Neural progenitor cell (in vitro differentiated cells): ENCODE results near the gene SLC6A9. TPM values are rescaled to one million over a fixed set of nuclear protein-coding genes. Genes with fewer than 3 reads are reported as not detected.

Source experiments
- DNase-seq: peaks from one replicate; pipeline ENCODE4 v3.0.0-alpha.2; 2016; ENCODE audit warnings: low spot score
- H2AFZ ChIP-seq: fragments of 200-600 bp; sonication (generic); replicated peaks from 2 replicates; pipeline ENCODE4 v1.6.1; 2016; ENCODE audit warnings: antibody characterized with exemption
- H3F3A ChIP-seq: fragments of 200-600 bp; sonication (generic); 2 replicates; pipeline ENCODE4 v1.6.1; 2016; ENCODE audit warnings: antibody characterized with exemption, low read depth
- H3K27ac ChIP-seq: fragments of 200-600 bp; sonication (generic); 2 replicates; pipeline ENCODE4 v1.5.1; 2016; ENCODE audit warnings: mild to moderate bottlenecking
- H3K27me3 ChIP-seq: fragments of 200-600 bp; sonication (generic); 2 replicates; pipeline ENCODE4 v1.6.1; 2016; ENCODE audit warnings: mild to moderate bottlenecking, moderate library complexity
- H3K36me3 ChIP-seq: fragments of 200-600 bp; sonication (generic); 2 replicates; pipeline ENCODE4 v1.5.1; 2016
- H3K4me1 ChIP-seq: fragments of 200-600 bp; sonication (generic); 2 replicates; pipeline ENCODE4 v1.6.1; 2016; ENCODE audit warnings: mixed run types
- H3K4me2 ChIP-seq: fragments of 200-600 bp; sonication (generic); 2 replicates; pipeline ENCODE4 v1.6.1; 2016
- H3K4me3 ChIP-seq: fragments of 200-600 bp; sonication (generic); 2 replicates; pipeline ENCODE4 v1.5.1; 2016
- H3K79me2 ChIP-seq: fragments of 200-600 bp; sonication (generic); 2 replicates; pipeline ENCODE4 v1.6.1; 2016; ENCODE audit warnings: low read depth
- H3K9ac ChIP-seq: fragments of 200-600 bp; sonication (generic); 2 replicates; pipeline ENCODE4 v1.6.1; 2016
- H3K9me3 ChIP-seq: fragments of 200-600 bp; sonication (generic); 2 replicates; pipeline ENCODE4 v1.5.1; 2016; ENCODE audit warnings: low read depth
- H4K20me1 ChIP-seq: fragments of 200-600 bp; sonication (generic); 2 replicates; pipeline ENCODE4 v1.6.1; 2016; ENCODE audit warnings: low read depth
- H3K27ac Mint-ChIP-seq: 3 replicates; pipeline ENCODE4 v1.8.0; 2021; ENCODE audit warnings: mixed read lengths
- H3K27me3 Mint-ChIP-seq: 2 replicates; pipeline ENCODE4 v1.8.0; 2022; ENCODE audit warnings: low read depth, mild to moderate bottlenecking, inconsistent platforms, moderate library complexity, mixed read lengths; ENCODE audit not compliant: insufficient read depth
- H3K36me3 Mint-ChIP-seq: 3 replicates; pipeline ENCODE4 v1.8.0; 2021; ENCODE audit warnings: mixed read lengths
- H3K4me1 Mint-ChIP-seq: 3 replicates; pipeline ENCODE4 v1.8.0; 2021; ENCODE audit warnings: mixed read lengths
- H3K4me3 Mint-ChIP-seq: 3 replicates; pipeline ENCODE4 v1.8.0; 2021; ENCODE audit warnings: mild to moderate bottlenecking, moderate library complexity, mixed read lengths
- H3K9me3 Mint-ChIP-seq: 3 replicates; pipeline ENCODE4 v1.8.0; 2020; ENCODE audit warnings: mixed read lengths
- CTCF ChIP-seq: fragments of 200-600 bp; sonication (generic); IDR thresholded peaks from 2 replicates; pipeline ENCODE4 v1.5.1; 2017; ENCODE audit warnings: antibody characterized with exemption, mild to moderate bottlenecking
- EZH2 ChIP-seq: fragments of 200-600 bp; sonication (generic); IDR thresholded peaks from 2 replicates; pipeline ENCODE4 v1.6.1; 2017; ENCODE audit warnings: antibody characterized with exemption, mild to moderate bottlenecking, moderate library complexity
- EZH2phosphoT487 ChIP-seq: fragments of 200-600 bp; sonication (generic); IDR thresholded peaks from 2 replicates; pipeline ENCODE4 v1.6.1; 2017; ENCODE audit warnings: antibody characterized with exemption
- total RNA-seq: library from RNA; depleted of rRNA; stranded (reverse); fragments of >200 nt; gene quantifications from 2 replicates; pipeline ENCODE4 v1.2.3, GENCODE V29; 2015; ENCODE audit warnings: low replicate concordance

Gene SLC6A9
- total RNA-seq, 1 donor from 2014 or later = 1.4 TPM

- Mint-ChIP-seq H3K4me3 (peak overlapping the region; percentile 97), H3K36me3 (peaks cover 16% of the 10 kb centered on the region), H3K9me3 (no peaks in the 10 kb centered on the region), H3K27ac (no peak overlapping the region), H3K4me1 (peaks cover 54% of the 10 kb centered on the region), H3K27me3 (peaks cover 4% of the 10 kb centered on the region)
- Histone ChIP-seq H3K36me3 (no peaks in the 10 kb centered on the region), H3K4me3 (peak overlapping the region; percentile 91), H3K27me3 (no peaks in the 10 kb centered on the region), H2AFZ (no peak overlapping the region), H3F3A (peaks cover 43% of the 10 kb centered on the region), H3K79me2 (peaks cover 34% of the 10 kb centered on the region), H3K9me3 (no peaks in the 10 kb centered on the region), H3K4me1 (peaks cover 8% of the 10 kb centered on the region), H3K27ac (no peak overlapping the region), H4K20me1 (peaks cover 36% of the 10 kb centered on the region), H3K4me2 (peak overlapping the region; percentile 99), H3K9ac (no peak overlapping the region)
- no peak for DNase-seq
- TF ChIP-seq EZH2 = no peak
These were observed 53.1 kb downstream of the SLC6A9 start for GRCh38 chr1:43978264-43978550.

DNA sequence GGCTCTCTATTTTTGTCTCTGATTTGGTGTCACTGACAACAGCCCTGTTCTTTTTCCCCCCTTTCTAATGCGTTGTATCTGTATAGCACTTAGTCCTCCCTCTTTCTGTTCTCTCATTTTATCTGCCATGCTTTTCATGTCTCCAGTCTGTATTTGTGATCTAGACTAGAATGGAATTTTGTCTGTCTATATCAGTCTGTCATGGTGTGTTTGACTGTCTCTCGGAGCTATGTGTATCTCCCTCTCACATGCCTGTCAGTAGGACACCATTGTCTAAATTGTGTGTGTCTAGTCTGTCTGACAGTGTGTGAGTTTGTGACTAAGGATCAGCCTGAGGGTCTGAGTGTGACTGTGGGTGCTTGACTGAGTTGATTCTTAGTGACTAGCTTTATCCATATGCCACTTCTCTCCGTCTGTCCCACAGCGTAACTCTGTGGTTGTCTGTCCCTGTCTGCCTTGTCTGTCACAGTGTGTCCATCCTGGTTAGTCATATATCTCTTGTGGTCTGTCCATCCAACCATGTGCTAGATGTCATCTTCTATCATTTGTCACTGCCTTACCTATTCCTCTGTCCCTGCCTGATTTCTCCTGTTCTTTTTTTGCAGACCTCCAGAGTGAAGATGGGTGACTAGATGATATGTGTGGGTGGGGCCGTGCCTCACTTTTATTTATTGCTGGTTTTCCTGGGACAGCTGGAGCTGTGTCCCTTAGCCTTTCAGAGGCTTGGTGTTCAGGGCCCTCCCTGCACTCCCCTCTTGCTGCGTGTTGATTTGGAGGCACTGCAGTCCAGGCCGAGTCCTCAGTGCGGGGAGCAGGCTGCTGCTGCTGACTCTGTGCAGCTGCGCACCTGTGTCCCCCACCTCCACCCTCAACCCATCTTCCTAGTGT is 53.6 kb downstream of the SLC6A9 start:
- peaks cover 15% of the 10 kb centered on the region for H3K36me3 Mint-ChIP-seq
- H3K9ac ChIP-seq = no peak overlapping the region
- peaks cover 4% of the 10 kb centered on the region for H3K27me3 Mint-ChIP-seq
- no peak overlapping the region for H3K4me2 ChIP-seq
- H3K9me3 ChIP-seq = no peaks in the 10 kb centered on the region
- peaks cover 54% of the 10 kb centered on the region for H3K4me1 Mint-ChIP-seq
- H3F3A ChIP-seq = peaks cover 46% of the 10 kb centered on the region
- H3K4me1 ChIP-seq = peaks cover 8% of the 10 kb centered on the region
- no peak overlapping the region for H3K4me3 ChIP-seq
- H3K27me3 ChIP-seq = no peaks in the 10 kb centered on the region
- no peak overlapping the region for H2AFZ ChIP-seq
- H3K27ac Mint-ChIP-seq = no peak overlapping the region
- no peak overlapping the region for H3K27ac ChIP-seq
- TF ChIP-seq CTCF = no peak
- TF ChIP-seq EZH2phosphoT487 = no peak
- TF ChIP-seq EZH2 = no peak
- H3K9me3 Mint-ChIP-seq = no peaks in the 10 kb centered on the region
- H3K36me3 ChIP-seq = no peaks in the 10 kb centered on the region
- peaks cover 36% of the 10 kb centered on the region for H4K20me1 ChIP-seq
- H3K79me2 ChIP-seq = peaks cover 34% of the 10 kb centered on the region
- DNase-seq = no peak
- peak overlapping the region; percentile 97 for H3K4me3 Mint-ChIP-seq

DNA sequence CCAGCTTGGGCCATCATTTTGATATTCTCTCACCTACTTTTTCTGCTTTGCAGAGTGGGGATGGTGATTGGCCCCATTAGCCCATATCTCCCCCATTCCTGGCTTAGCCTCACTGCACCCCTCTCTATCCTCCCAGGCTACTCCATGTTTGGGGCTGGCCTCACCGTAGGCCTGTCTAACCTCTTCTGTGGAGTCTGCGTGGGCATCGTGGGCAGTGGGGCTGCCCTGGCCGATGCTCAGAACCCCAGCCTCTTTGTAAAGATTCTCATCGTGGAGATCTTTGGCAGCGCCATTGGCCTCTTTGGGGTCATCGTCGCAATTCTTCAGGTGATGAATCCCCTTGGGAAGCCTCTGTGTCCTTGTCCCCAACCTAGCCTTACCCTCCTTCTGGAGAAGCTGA is 54.4 kb downstream of the SLC6A9 start:
- no peak for DNase-seq
- peaks cover 12% of the 10 kb centered on the region for H3K36me3 Mint-ChIP-seq
- peaks cover 4% of the 10 kb centered on the region for H3K27me3 Mint-ChIP-seq
- H3K9ac ChIP-seq = no peak overlapping the region
- H3F3A ChIP-seq = peaks cover 46% of the 10 kb centered on the region
- peaks cover 51% of the 10 kb centered on the region for H3K4me1 Mint-ChIP-seq
- no peak overlapping the region for H3K4me3 ChIP-seq
- no peaks in the 10 kb centered on the region for H3K36me3 ChIP-seq
- peaks cover 34% of the 10 kb centered on the region for H3K79me2 ChIP-seq
- no peak overlapping the region for H3K27ac Mint-ChIP-seq
- peaks cover 36% of the 10 kb centered on the region for H4K20me1 ChIP-seq
- H3K9me3 ChIP-seq = no peaks in the 10 kb centered on the region
- H3K4me2 ChIP-seq = no peak overlapping the region
- TF ChIP-seq EZH2phosphoT487 = no peak
- TF ChIP-seq CTCF = no peak
- no peak for TF ChIP-seq EZH2
- H3K9me3 Mint-ChIP-seq = no peaks in the 10 kb centered on the region
- no peaks in the 10 kb centered on the region for H3K27me3 ChIP-seq
- H2AFZ ChIP-seq = no peak overlapping the region
- peak overlapping the region; percentile 97 for H3K4me3 Mint-ChIP-seq
- no peak overlapping the region for H3K27ac ChIP-seq
- H3K4me1 ChIP-seq = peaks cover 8% of the 10 kb centered on the region

- Histone ChIP-seq H3K79me2 (peaks cover 35% of the 10 kb centered on the region), H4K20me1 (peaks cover 36% of the 10 kb centered on the region), H3K9ac (no peak overlapping the region), H3F3A (peaks cover 46% of the 10 kb centered on the region), H3K4me2 (peak overlapping the region; percentile 100), H3K9me3 (no peaks in the 10 kb centered on the region), H3K4me1 (peaks cover 8% of the 10 kb centered on the region), H3K27ac (no peak overlapping the region), H3K36me3 (no peaks in the 10 kb centered on the region), H3K4me3 (peak overlapping the region; percentile 80), H2AFZ (no peak overlapping the region), H3K27me3 (no peaks in the 10 kb centered on the region)
- no peaks in the 10 kb centered on the region for H3K9me3 Mint-ChIP-seq
- H3K36me3 Mint-ChIP-seq = peaks cover 11% of the 10 kb centered on the region
- H3K4me1 Mint-ChIP-seq = peaks cover 50% of the 10 kb centered on the region
- no peak for TF ChIP-seq CTCF
- TF ChIP-seq EZH2 = no peak
- no peak for TF ChIP-seq EZH2phosphoT487
- peak overlapping the region; percentile 97 for H3K4me3 Mint-ChIP-seq
- DNase-seq = no peak
- H3K27ac Mint-ChIP-seq = no peak overlapping the region
- peaks cover 4% of the 10 kb centered on the region for H3K27me3 Mint-ChIP-seq
These were observed 55.2 kb downstream of the SLC6A9 start for GRCh38 chr1:43976045-43976444.
